GM21619 (cell line): ENCODE measurements around the gene PLPP6.
A peak's percentile ranks its signal among the peaks of the same experiment; 100 is the strongest.

ENCODE experiments used
- ATAC-seq: cut with Tn5 transposase; IDR thresholded peaks from one replicate; pipeline ENCODE4 v1.9.1; 2021; ENCODE audit not compliant: unreplicated experiment

Gene PLPP6

DNA sequence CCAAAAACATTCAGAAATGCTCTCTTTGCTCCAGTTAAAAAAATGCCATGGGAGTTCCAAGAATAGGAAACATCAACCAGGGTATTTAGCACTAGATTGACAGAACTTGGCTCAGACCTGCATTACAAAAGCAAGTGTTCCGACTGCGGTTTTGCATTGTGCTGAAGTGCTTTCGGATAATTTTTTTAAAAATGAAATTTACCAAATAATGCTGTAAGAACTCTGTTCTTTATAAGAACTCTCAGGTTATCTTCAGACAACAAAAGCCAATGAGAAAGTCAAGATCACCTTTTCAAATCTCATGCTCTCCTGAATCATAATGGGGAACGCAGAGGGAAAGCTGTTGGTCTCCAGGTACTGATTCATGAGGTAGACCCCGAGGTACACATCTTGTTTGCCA is 483 bp upstream of the PLPP6 start:
- ATAC-seq, result no peak

- no peak for ATAC-seq
These were observed 1.1 kb downstream of the PLPP6 start for GRCh38 chr9:4662989-4663792.

DNA sequence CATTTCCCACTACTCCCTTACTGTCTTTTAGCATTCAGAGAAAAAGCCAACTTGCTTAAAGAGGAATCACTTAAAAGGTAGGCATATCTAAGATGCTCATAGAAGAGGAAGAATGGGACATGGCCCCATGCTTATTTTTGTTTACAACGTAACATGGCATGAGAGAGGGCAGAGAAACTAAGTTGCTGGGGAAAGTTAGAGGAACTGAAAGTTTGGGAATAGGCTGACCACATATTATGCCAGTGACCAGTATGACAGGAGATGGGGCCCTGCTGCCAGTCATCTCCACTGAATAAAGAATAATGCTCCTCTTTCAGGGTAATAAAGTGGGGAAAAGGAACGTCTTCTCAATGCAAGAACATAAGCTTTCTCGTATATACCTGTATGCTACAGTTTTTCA is 1.9 kb downstream of the PLPP6 start:
- ATAC-seq, result no peak

DNA sequence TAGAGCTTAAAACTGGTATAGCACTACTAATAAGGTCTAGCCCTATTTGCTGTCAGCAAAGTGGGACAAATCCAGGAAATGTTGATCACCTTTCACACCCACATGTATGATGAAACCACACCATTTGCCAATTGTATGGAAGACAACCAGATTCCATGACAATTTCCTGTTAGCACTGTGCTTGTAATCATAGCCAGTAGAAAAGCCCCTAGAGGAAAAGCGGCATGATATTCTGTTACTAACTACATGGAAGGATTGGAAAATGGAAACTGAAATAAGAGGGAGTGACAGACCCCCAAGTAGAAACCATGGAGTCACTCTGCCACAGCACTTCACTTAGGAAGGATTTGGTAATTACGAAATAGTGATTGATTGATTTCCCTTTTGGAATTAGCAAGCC is 3.3 kb downstream of the PLPP6 start:
- no peak for ATAC-seq

DNA sequence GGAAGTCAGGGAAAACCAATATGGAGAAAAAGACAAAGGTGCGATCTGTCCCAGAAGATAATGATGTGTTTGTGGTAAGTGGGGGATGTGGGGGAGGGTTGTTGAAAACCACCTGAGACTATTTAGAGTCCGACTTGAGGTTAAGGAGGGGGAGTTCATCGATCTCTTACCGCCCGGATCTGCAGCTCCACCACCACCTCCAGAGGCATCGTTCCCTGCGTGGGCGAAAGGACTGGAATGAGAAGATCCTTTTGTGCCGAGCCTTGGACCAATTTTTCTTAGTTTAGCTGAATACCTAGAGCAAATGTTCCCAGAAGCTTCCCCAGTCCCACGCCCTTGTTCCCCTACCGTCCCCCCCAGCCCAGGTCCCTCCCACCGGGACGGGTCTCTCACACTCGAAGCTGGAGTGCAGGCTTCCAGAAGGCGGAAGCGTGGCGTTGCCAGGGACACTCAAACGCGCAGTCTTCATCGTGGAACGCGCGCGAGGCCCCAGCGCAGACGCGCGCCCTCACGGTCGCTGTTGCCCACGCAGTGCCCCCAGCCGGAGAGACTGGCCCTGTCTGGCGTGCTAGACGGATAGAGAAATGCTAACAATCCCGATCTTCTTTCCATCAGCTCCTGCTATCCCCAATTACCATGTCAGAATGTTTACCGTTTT is 4.1 kb downstream of the PLPP6 start, which contains the start of gene SPATA6L:
TSS of gene SPATA6L (minus strand) at position 439 of the 658 bp plus-strand sequence. CDS start at position 209, 230 bp downstream.
- ATAC-seq, result no peak

GRCh38 chr9:4667681-4668080 is 5.6 kb downstream of the PLPP6 start:
- no peak for ATAC-seq

DNA sequence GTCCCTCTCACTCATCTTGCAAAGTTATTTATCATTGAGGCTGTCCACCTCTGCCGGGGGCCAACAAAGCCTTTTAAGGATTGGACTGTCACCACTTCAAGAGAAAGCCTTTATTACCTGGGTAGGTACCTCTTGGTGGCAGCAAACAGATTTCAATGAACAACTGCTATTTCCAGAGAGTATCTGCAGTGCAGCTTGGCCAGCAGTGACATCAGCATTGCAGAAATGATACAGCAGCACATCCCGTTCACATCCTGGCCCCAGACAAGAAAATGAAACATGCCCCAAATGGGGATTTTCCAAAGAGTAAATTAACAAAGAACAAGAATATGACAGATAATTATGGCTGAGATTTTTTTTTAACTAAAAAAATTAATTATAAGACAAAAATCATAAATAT is 6.5 kb downstream of the PLPP6 start:
- no peak for ATAC-seq

- no peak for ATAC-seq
These were observed 7.8 kb downstream of the PLPP6 start for GRCh38 chr9:4669890-4670289.

GRCh38 chr9:4670591-4670990 is 8.5 kb downstream of the PLPP6 start:
- no peak for ATAC-seq

DNA sequence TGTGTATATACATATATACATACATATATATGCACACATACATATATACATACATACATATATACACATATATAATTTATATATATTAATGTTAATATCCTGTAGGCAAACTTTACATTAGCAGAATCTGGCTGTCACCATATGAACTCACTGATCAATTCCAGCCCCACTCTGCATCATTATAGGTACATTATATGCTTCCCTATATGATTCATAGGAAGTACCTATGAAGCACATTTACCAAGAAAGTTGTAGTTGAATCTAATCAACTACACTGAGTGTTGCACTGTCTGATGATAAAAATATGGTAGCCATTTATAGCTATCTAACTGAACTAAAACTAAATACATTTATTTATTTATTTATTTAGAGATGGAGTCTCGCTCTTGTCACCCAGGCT is 9.6 kb downstream of the PLPP6 start:
- ATAC-seq, result no peak

- no peak for ATAC-seq
These were observed 12.7 kb downstream of the PLPP6 start for GRCh38 chr9:4674783-4675182.

- no peak for ATAC-seq
These were observed 15.3 kb downstream of the PLPP6 start for GRCh38 chr9:4677392-4677791.

DNA sequence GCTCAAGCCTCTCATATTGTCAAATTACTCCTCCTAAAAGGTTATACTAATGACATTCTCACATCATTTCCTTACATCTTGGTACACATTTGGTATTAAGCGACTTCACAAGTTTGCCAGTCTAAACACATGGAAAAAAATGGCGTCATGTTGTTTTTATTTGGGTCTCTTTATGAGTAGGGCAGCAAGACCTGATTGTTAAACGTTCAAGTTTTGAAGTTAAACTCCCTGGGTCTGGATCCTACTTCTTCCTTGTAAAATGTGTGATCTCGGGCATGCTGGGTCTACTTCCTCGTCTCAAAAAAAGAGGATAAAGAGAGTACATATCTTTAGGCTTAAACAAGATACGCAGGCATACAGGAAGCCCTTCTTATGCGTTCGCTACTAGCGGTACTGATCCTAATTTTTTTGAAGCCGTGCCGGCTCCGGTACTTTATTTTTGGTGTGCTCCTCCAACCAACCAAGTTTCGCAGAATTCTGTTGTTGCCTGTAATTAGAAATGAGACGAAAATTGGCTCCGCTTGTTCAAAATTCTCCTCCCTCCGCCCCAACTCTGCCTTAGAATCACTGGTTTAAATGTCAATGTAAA is 16.7 kb downstream of the PLPP6 start:
- ATAC-seq, result no peak

DNA sequence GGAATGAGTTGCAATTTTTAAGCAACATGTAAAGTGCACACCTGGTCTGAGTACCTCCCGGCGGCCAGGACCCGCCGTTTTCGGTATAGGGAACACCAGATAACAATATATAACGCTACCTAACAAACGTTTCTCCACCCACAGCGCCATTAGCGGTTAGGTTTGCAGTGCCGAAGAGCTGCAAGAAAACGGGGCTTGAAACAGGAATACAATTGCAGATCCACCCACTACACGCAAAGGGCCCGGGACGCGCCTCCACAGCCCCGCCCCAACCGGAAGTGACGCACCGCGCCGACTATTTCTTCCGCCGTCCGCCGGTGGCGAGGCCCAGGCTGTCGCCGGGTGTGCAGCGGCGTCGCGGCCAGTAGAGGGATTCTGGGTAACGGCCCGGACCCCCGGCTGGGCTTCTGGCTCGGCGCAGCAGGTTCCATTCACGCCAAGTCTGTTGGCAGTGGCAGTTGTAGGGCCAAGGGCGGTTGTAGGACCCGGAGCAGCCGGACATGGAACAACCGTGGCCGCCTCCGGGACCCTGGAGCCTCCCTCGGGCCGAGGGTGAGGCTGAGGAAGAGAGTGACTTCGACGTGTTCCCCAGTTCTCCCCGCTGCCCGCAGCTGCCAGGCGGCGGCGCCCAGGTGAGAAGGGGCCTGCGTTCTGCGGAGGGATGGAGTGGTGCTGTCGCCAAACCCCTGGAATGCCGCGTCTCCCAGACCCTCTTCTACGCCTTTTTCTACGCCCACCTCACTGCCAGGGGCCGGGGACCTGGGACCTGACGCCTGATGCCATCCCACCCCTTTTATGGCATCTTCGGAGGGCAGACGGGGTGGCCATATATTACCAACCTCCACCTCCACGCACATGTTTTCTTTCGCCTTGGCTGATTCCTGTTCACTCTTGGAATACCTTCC is 17.4 kb downstream of the PLPP6 start, which contains the start of gene CDC37L1:
TSS of gene CDC37L1 (plus strand) at position 302 of the 905 bp plus-strand sequence. CDS start at position 501, 199 bp downstream.
- ATAC-seq, result peak; percentile 93

DNA sequence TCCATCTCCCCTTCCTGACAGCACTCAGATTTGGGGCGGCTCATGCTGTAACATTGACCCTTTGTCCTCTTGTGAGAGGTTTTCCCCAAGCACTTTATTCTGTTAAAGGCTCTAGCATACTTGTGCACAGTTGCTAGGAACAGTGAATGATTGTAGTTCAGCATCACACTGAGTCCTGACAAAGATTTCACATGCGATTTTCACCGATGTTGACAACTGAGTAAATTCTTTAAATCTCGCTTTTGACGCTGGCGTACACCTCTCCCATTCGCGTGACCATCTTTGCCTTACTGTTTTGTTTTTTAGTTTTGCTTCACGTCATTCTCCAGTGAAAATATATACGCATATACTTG is 18.1 kb downstream of the PLPP6 start:
- ATAC-seq, result no peak

- ATAC-seq, result no peak
These were observed 18.7 kb downstream of the PLPP6 start for GRCh38 chr9:4680750-4681149.

GRCh38 chr9:4684820-4685219 is 22.7 kb downstream of the PLPP6 start:
- no peak for ATAC-seq

DNA sequence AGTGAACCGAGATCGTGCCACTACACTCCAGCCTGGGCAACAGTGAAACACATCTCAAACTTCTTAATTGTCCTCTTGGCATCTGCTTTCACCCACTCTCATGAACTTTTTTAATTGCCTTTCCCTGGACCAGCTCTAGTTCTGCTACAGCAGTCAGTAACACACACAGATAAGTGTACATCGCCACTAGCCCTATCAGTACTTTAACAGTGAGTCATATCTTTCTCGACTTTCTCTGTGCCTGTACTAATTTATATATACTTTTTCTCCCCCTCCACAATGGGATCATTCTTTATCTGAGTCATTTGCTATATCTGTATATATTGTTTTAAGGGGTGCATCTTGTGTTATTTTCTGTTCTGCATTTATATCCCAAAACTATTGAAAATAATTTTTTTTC is 24.0 kb downstream of the PLPP6 start:
- ATAC-seq, result no peak

- no peak for ATAC-seq
These were observed 24.5 kb downstream of the PLPP6 start for GRCh38 chr9:4686584-4686983.

GRCh38 chr9:4689021-4689420 is 26.9 kb downstream of the PLPP6 start:
- no peak for ATAC-seq

DNA sequence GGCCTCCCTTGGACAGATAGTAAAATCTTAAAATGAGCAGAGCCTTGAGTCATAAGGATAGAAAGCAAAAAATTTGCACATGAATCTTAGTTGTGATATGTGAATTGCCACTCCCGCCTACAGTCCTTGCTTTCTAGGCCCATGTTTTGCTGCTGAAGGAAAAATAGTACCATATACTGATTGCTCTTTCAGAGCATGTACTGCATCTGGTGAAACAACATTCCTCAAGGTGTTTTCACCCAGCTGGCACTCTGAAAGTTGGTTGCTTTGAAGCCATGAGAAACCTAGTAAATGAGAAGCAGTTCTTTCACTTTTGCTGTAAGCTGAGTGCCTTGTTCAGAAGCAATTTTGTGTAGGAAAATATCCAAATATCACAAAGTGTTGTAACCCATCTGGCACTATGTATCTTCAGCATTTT is 27.6 kb downstream of the PLPP6 start:
- peak; percentile 61 for ATAC-seq
